Neural cell (in vitro differentiated cells): ENCODE results near the gene BAHD1.

Experiments
- CTCF ChIP-seq: fragments of 450-650 bp; IDR thresholded peaks from 2 replicates; pipeline ENCODE4 v1.5.1; 2014; ENCODE audit warnings: antibody characterized with exemption, mild to moderate bottlenecking, moderate library complexity; ENCODE audit not compliant: poor library complexity, severe bottlenecking
- EP300 ChIP-seq: fragments of 450-650 bp; conservative IDR thresholded peaks from 2 replicates; pipeline ENCODE4 v1.6.1; 2014; ENCODE audit warnings: antibody characterized with exemption, mild to moderate bottlenecking, moderate library complexity; ENCODE audit not compliant: poor library complexity, severe bottlenecking
- EZH2 ChIP-seq: fragments of 200-600, 300-800 bp; shearing (Covaris generic), sonication (generic); IDR thresholded peaks from 2 replicates; pipeline ENCODE4 v1.6.1; 2014; ENCODE audit warnings: antibody characterized with exemption, low read length, borderline replicate concordance, mild to moderate bottlenecking; ENCODE audit not compliant: insufficient read depth, poor library complexity, severe bottlenecking
- MXI1 ChIP-seq: fragments of 450-650 bp; conservative IDR thresholded peaks from 2 replicates; pipeline ENCODE4 v1.6.1; 2014; ENCODE audit warnings: antibody characterized with exemption, mild to moderate bottlenecking; ENCODE audit not compliant: poor library complexity, severe bottlenecking
- POLR2AphosphoS5 ChIP-seq: IDR thresholded peaks from 2 replicates; pipeline ENCODE4 v1.6.1; 2012
- RAD21 ChIP-seq: fragments of 450-650 bp; conservative IDR thresholded peaks from 2 replicates; pipeline ENCODE4 v1.6.1; 2014; ENCODE audit warnings: antibody characterized with exemption, mild to moderate bottlenecking, moderate library complexity
- REST ChIP-seq: IDR thresholded peaks from 2 replicates; pipeline ENCODE4 v1.6.1; 2012; ENCODE audit warnings: borderline replicate concordance
- TAF1 ChIP-seq: IDR thresholded peaks from 2 replicates; pipeline ENCODE4 v1.6.1; 2012; ENCODE audit warnings: low read depth

- TF ChIP-seq CTCF, result no peak
- TF ChIP-seq EZH2, result no peak
- TF ChIP-seq TAF1, result no peak
- no peak for TF ChIP-seq POLR2AphosphoS5
- TF ChIP-seq MXI1, result no peak
- no peak for TF ChIP-seq EP300
- TF ChIP-seq RAD21, result no peak
- TF ChIP-seq REST, result no peak
Observed at GRCh38 chr15:40513609-40514008, 72.9 kb downstream of the BAHD1 start.
